SK-N-SH (cell line): ENCODE measurements around the gene NPHS1. TPM values are rescaled to one million over a fixed set of nuclear protein-coding genes. Genes with fewer than 3 reads are reported as not detected.

Experiments used
- CTCF ChIA-PET: fragments of 300-600, 350-600 bp; formaldehyde crosslinking; extraction: SDS; loops from one replicate; lab custom pipeline; 2021; lab: Yijun Ruan, JAX
- POLR2A ChIA-PET: fragments of 350-600 bp; sonication (Branson Sonifier 250); formaldehyde crosslinking; extraction: SDS; loops from one replicate; lab custom pipeline; 2020; ENCODE audit warnings: antibody characterized with exemption, inconsistent platforms; lab: Yijun Ruan, JAX
- DNase-seq: peaks from one replicate; pipeline ENCODE4 v3.0.0; 2012
- H2AFZ ChIP-seq: fragments of 200-600 bp; sonication (generic); 2 replicates; pipeline ENCODE4 v1.8.1; 2016; ENCODE audit warnings: antibody characterized with exemption, mild to moderate bottlenecking, low read depth
- H3F3A ChIP-seq: fragments of 200-600 bp; sonication (generic); replicated peaks from 2 replicates; pipeline ENCODE3; 2016; ENCODE audit warnings: antibody characterized with exemption, mild to moderate bottlenecking; ENCODE audit not compliant: insufficient read depth
- H3K27ac ChIP-seq, 2 experiments: fragments of 200-500 bp in 1 of 2; fragments of 200-600 bp in 1 of 2; sonication (Bioruptor generic) in 1 of 2; sonication (generic), shearing (Covaris generic) in 1 of 2; 2 replicates each; pipeline versions ENCODE4 v1.5.1 to v1.6.1; 2014 to 2016; ENCODE audit warnings: low read depth in 2 of 2, inconsistent platforms in 1 of 2, low read length in 1 of 2, mild to moderate bottlenecking in 1 of 2, mixed read lengths in 1 of 2
- H3K27me3 ChIP-seq: fragments of 200-600 bp; sonication (generic), shearing (Covaris generic); 2 replicates; pipeline ENCODE4 v1.6.1; 2016; ENCODE audit warnings: mixed run types; ENCODE audit not compliant: insufficient read depth
- H3K36me3 ChIP-seq, 2 experiments: fragments of 200-500 bp in 1 of 2; fragments of 200-600 bp in 1 of 2; sonication (Bioruptor generic) in 1 of 2; sonication (generic) in 1 of 2; replicated peaks in 1 of 2; 2 replicates each; pipeline versions ENCODE3 to v1.5.1; 2014 to 2016; ENCODE audit warnings: low read length in 1 of 2, mild to moderate bottlenecking in 1 of 2; ENCODE audit not compliant: insufficient read depth in 2 of 2, control insufficient read depth in 1 of 2
- H3K4me1 ChIP-seq, 2 experiments: fragments of 200-500 bp in 1 of 2; fragments of 200-600 bp in 1 of 2; sonication (Bioruptor generic) in 1 of 2; sonication (generic), shearing (Covaris generic) in 1 of 2; 2 replicates each; pipeline versions ENCODE4 v1.5.1 to v1.6.1; 2014 to 2016; ENCODE audit warnings: low read depth in 1 of 2, low read length in 1 of 2, mixed run types in 1 of 2; ENCODE audit not compliant: insufficient read depth in 2 of 2, control insufficient read depth in 1 of 2
- H3K4me2 ChIP-seq: fragments of 200-600 bp; sonication (generic), shearing (Covaris generic); 2 replicates; pipeline ENCODE4 v1.6.1; 2017; ENCODE audit warnings: mixed run types
- H3K4me3 ChIP-seq, 2 experiments: fragments of 200-500 bp in 1 of 2; fragments of 200-600 bp in 1 of 2; sonication (Bioruptor generic) in 1 of 2; sonication (generic), shearing (Covaris generic) in 1 of 2; 2 replicates each; pipeline versions ENCODE4 v1.5.1 to v1.8.1; 2014 to 2016; ENCODE audit warnings: low read depth in 2 of 2, inconsistent platforms in 1 of 2, low read length in 1 of 2, mild to moderate bottlenecking in 1 of 2, mixed read lengths in 1 of 2, moderate library complexity in 1 of 2
- H3K79me2 ChIP-seq: fragments of 200-600 bp; sonication (generic); 2 replicates; pipeline ENCODE4 v1.8.1; 2017; ENCODE audit warnings: mild to moderate bottlenecking; ENCODE audit not compliant: insufficient read depth
- H3K9ac ChIP-seq: fragments of 200-600 bp; sonication (generic); 2 replicates; pipeline ENCODE4 v1.6.1; 2017; ENCODE audit warnings: mixed run types
- H3K9me2 ChIP-seq: fragments of 200-600 bp; sonication (generic); 2 replicates; pipeline ENCODE4 v1.6.1; 2017; ENCODE audit warnings: mixed run types
- H3K9me3 ChIP-seq: fragments of 200-600 bp; sonication (generic); 2 replicates; pipeline ENCODE4 v1.6.1; 2017; ENCODE audit warnings: mixed run types, mild to moderate bottlenecking, moderate library complexity
- H4K20me1 ChIP-seq: fragments of 200-600 bp; sonication (generic); 2 replicates; pipeline ENCODE4 v1.6.1; 2017; ENCODE audit warnings: mild to moderate bottlenecking, mixed run types; ENCODE audit not compliant: insufficient read depth
- CHD2 ChIP-seq: fragments of 150-350 bp; IDR thresholded peaks from 2 replicates; pipeline ENCODE4 v1.6.1; 2018; ENCODE audit warnings: low read length; ENCODE audit not compliant: partially characterized antibody
- FOSL2 ChIP-seq: IDR thresholded peaks from 2 replicates; pipeline ENCODE4 v1.4.0; 2012; ENCODE audit warnings: low read depth, mild to moderate bottlenecking, moderate library complexity, borderline replicate concordance
- FOXJ3 ChIP-seq: sonication (generic); formaldehyde crosslinking; IDR thresholded peaks from 2 replicates; pipeline ENCODE4 v1.5.1; 2020; ENCODE audit warnings: mild to moderate bottlenecking, missing genetic modification reagents
- GABPA ChIP-seq: IDR thresholded peaks from 2 replicates; pipeline ENCODE4 v1.4.0; 2012; ENCODE audit warnings: low read depth, mild to moderate bottlenecking
- IRF3 ChIP-seq: fragments of 150-350 bp; IDR thresholded peaks from 2 replicates; pipeline ENCODE4 v1.6.1; 2016; ENCODE audit warnings: mild to moderate bottlenecking, low read depth, low read length
- MAX ChIP-seq: IDR thresholded peaks from 2 replicates; pipeline ENCODE4 v1.4.0; 2012; ENCODE audit warnings: low read depth
- MXI1 ChIP-seq: IDR thresholded peaks from 2 replicates; pipeline ENCODE4 v1.6.1; 2012; ENCODE audit warnings: mild to moderate bottlenecking, low read depth, low read length, improper control_type of control experiment
- PBX3 ChIP-seq: IDR thresholded peaks from 2 replicates; pipeline ENCODE4; 2012
- RCOR1 ChIP-seq: fragments of 150-350 bp; IDR thresholded peaks from 2 replicates; pipeline ENCODE4 v1.6.1; 2017; ENCODE audit warnings: antibody characterized with exemption, low read length
- RFX5 ChIP-seq: IDR thresholded peaks from 2 replicates; pipeline ENCODE4 v1.6.1; 2012; ENCODE audit warnings: mild to moderate bottlenecking, improper control_type of control experiment, low read length
- RXRA ChIP-seq: IDR thresholded peaks from 2 replicates; pipeline ENCODE4 v1.4.0; 2012; ENCODE audit warnings: low read depth, mild to moderate bottlenecking, borderline replicate concordance
- SIN3A ChIP-seq: IDR thresholded peaks from 2 replicates; pipeline ENCODE4 v1.6.1; 2012; ENCODE audit warnings: low read depth, mild to moderate bottlenecking, low read length, moderate library complexity, borderline replicate concordance
- SMC3 ChIP-seq: IDR thresholded peaks from 2 replicates; pipeline ENCODE4 v1.6.1; 2012; ENCODE audit warnings: low read depth, low read length, improper control_type of control experiment
- TCF12 ChIP-seq: IDR thresholded peaks from 2 replicates; pipeline ENCODE4 v1.4.0; 2012
- USF1 ChIP-seq: IDR thresholded peaks from 2 replicates; pipeline ENCODE4 v1.4.0; 2012; ENCODE audit warnings: low read depth, borderline replicate concordance
- USF2 ChIP-seq: fragments of 150-350 bp; IDR thresholded peaks from 2 replicates; pipeline ENCODE4 v1.6.1; 2017; ENCODE audit warnings: antibody characterized with exemption, low read length, low read depth, borderline replicate concordance
- YY1 ChIP-seq: IDR thresholded peaks from 2 replicates; pipeline ENCODE4 v1.4.0; 2012; ENCODE audit warnings: low read depth, mild to moderate bottlenecking
- WGBS: methylation state at CpG from one replicate; pipeline ENCODE4 v1.1.6; 2017; ENCODE audit warnings: low lambda C conversion rate; 5-methylcytosine and 5-hydroxymethylcytosine counted together
- polyA plus RNA-seq, 3 experiments: library from polyadenylated mRNA; depleted of rRNA; stranded (reverse); fragments of >200 nt; gene quantifications; 2 replicates each; pipeline ENCODE4 v1.2.3, GENCODE V29; 2012

NPHS1 gene
- polyA plus RNA-seq, 1 of the 3 experiments (the other 2 are of a cell fraction): not detected

GRCh38 chr19:35888398-35888797 lies 36.1 kb upstream of the NPHS1 start (continued):
- TF ChIP-seq SIN3A (no peak), RXRA (no peak), USF1 (no peak), TCF12 (no peak)

GRCh38 chr19:35887197-35887596 lies 34.9 kb upstream of the NPHS1 start:
- no peaks in the 10 kb centered on the region for H3K4me1 ChIP-seq
- H3K9me2 ChIP-seq: no peaks in the 10 kb centered on the region
- H3K9ac ChIP-seq: no peak overlapping the region
- no peaks in the 10 kb centered on the region for H4K20me1 ChIP-seq
- no peaks in the 10 kb centered on the region for H3K9me3 ChIP-seq
- POLR2A ChIA-PET: no interaction called here
- H3K27ac ChIP-seq: no peak overlapping the region
- H3F3A ChIP-seq: no peaks in the 10 kb centered on the region
- H2AFZ ChIP-seq: no peak overlapping the region
- H3K79me2 ChIP-seq: no peaks in the 10 kb centered on the region
- TF ChIP-seq YY1 (no peak), MAX (no peak), IRF3 (no peak), RXRA (no peak), SMC3 (no peak), TCF12 (no peak), FOSL2 (no peak), MXI1 (no peak), RFX5 (no peak), GABPA (no peak), PBX3 (no peak), CHD2 (no peak), USF1 (no peak), USF2 (no peak), RCOR1 (no peak), FOXJ3 (CRISPR knock-in tag) (no peak)
- TF ChIP-seq, all 33 proteins: peak for 0
- peaks cover 5 to 8% of the 10 kb centered on the region in 2 experiments for H3K36me3 ChIP-seq
- H3K4me2 ChIP-seq: no peak overlapping the region
- no peaks in the 10 kb centered on the region for H3K27me3 ChIP-seq
- DNase-seq: no peak
- 76% methylated on average over 3 of the region's 5 CpGs for WGBS
- CTCF ChIA-PET: interaction anchor here (1.2 kb wide), 2 partner anchors 44 to 108 kb away, joined by 3 read pairs; no protein-coding TSS in a partner anchor
- H3K4me3 ChIP-seq: no peak overlapping the region
